ENCODE results near the gene DOCK3.

The DOCK3 gene

GRCh38 chr3:51102396-51102795 is 427.7 kb downstream of the DOCK3 start:
- no peaks in the 10 kb centered on the region for H3K27me3 ChIP-seq (ENCODE audit: insufficient read depth, poor library complexity, severe bottlenecking)
- no peak for DNase-seq (ENCODE audit: low read depth in 1 of 2, low spot score in 1 of 2)
- no peak for TF ChIP-seq POLR2AphosphoS5 (IDR thresholded peaks at IDR 0.05; ENCODE audit: low read depth)
- TF ChIP-seq REST (IDR thresholded peaks at IDR 0.05; ENCODE audit: insufficient replicate concordance, low read depth) = no peak
- TF ChIP-seq GABPA (IDR thresholded peaks at IDR 0.05; ENCODE audit: low read depth) = no peak
- no peak for TF ChIP-seq SPI1 (IDR thresholded peaks at IDR 0.05; ENCODE audit: borderline replicate concordance, low read depth)
- TF ChIP-seq CTCF (IDR thresholded peaks at IDR 0.05; ENCODE audit: insufficient read depth, low read length) = no peak
- no peak overlapping the region for H3K27ac ChIP-seq (replicated peaks)
- no peak overlapping the region for H3K4me3 ChIP-seq (replicated peaks; ENCODE audit: insufficient read depth, low read length)

GRCh38 chr3:51106242-51106876 is 431.6 kb downstream of the DOCK3 start:
- no peak for TF ChIP-seq POLR2AphosphoS5 (IDR thresholded peaks at IDR 0.05; ENCODE audit: low read depth)
- TF ChIP-seq CTCF (IDR thresholded peaks at IDR 0.05; ENCODE audit: insufficient read depth, low read length) = no peak
- DNase-seq (ENCODE audit: low read depth in 1 of 2, low spot score in 1 of 2) = no peak
- no peak overlapping the region for H3K27ac ChIP-seq (replicated peaks)
- no peak overlapping the region for H3K4me3 ChIP-seq (replicated peaks; ENCODE audit: insufficient read depth, low read length)
- no peaks in the 10 kb centered on the region for H3K27me3 ChIP-seq (ENCODE audit: insufficient read depth, poor library complexity, severe bottlenecking)

- no peaks in the 10 kb centered on the region for H3K27me3 ChIP-seq (ENCODE audit: insufficient read depth, poor library complexity, severe bottlenecking)
- no peak for DNase-seq (ENCODE audit: low read depth in 1 of 2, low spot score in 1 of 2)
- H3K4me3 ChIP-seq (replicated peaks; ENCODE audit: insufficient read depth, low read length) = no peak overlapping the region
- TF ChIP-seq CTCF (IDR thresholded peaks at IDR 0.05; ENCODE audit: insufficient read depth, low read length) (no peak), SPI1 (IDR thresholded peaks at IDR 0.05; ENCODE audit: borderline replicate concordance, low read depth) (no peak), GABPA (IDR thresholded peaks at IDR 0.05; ENCODE audit: low read depth) (no peak), POLR2AphosphoS5 (IDR thresholded peaks at IDR 0.05; ENCODE audit: low read depth) (no peak), REST (IDR thresholded peaks at IDR 0.05; ENCODE audit: insufficient replicate concordance, low read depth) (no peak)
- H3K27ac ChIP-seq (replicated peaks) = no peak overlapping the region
These were observed 435.9 kb downstream of the DOCK3 start for GRCh38 chr3:51110586-51110985.

GRCh38 chr3:51122944-51123343 is 448.2 kb downstream of the DOCK3 start:
- no peak for TF ChIP-seq GABPA (IDR thresholded peaks at IDR 0.05; ENCODE audit: low read depth)
- no peak for TF ChIP-seq POLR2AphosphoS5 (IDR thresholded peaks at IDR 0.05; ENCODE audit: low read depth)
- no peak for TF ChIP-seq REST (IDR thresholded peaks at IDR 0.05; ENCODE audit: insufficient replicate concordance, low read depth)
- no peak for TF ChIP-seq SPI1 (IDR thresholded peaks at IDR 0.05; ENCODE audit: borderline replicate concordance, low read depth)
- no peak for TF ChIP-seq CTCF (IDR thresholded peaks at IDR 0.05; ENCODE audit: insufficient read depth, low read length)
- Histone ChIP-seq H3K4me3 (replicated peaks; ENCODE audit: insufficient read depth, low read length) (no peak overlapping the region), H3K27me3 (ENCODE audit: insufficient read depth, poor library complexity, severe bottlenecking) (no peaks in the 10 kb centered on the region), H3K27ac (replicated peaks) (no peak overlapping the region)
- no peak for DNase-seq (ENCODE audit: low read depth in 1 of 2, low spot score in 1 of 2)

All from HL-60 (cell line).